ENCODE results near the gene LARGE1.
A peak's percentile ranks its signal among the peaks of the same experiment; 100 is the strongest.

The LARGE1 gene

GRCh38 chr22:33920197-33920540, at the start of gene LARGE1:
TSS of gene LARGE1 (minus strand) at chr22:33920476.
- DNase-seq (ENCODE audit: low spot score) = no peak

- no peak for DNase-seq (ENCODE audit: low spot score)
Observed at GRCh38 chr22:33969045-33969444, 48.8 kb upstream of the LARGE1 start.

GRCh38 chr22:33964121-33964520, 43.8 kb upstream of the LARGE1 start:
- DNase-seq (ENCODE audit: low spot score) = no peak

DNA sequence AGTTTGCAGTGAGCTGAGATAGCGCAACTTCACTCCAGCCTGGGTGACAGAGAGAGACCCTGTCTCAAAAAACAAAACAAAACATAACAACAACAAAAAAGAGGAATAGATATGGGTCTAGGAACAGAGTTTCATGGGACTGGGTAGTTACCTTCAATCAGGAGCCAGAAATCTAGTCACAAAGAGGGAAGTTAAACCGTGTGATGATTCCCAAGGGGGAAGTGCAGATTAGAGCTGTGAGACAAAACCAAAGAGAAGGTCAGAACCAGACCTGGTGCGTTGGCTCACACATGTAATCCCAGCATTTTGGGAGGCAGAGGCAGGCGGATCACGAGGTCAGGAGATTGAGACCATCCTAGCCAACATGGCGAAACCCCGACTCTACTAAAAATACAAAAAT, 42.1 kb upstream of the LARGE1 start:
- DNase-seq (ENCODE audit: low spot score) = no peak

GRCh38 chr22:33958741-33959140, 38.5 kb upstream of the LARGE1 start:
- no peak for DNase-seq (ENCODE audit: low spot score)

DNA sequence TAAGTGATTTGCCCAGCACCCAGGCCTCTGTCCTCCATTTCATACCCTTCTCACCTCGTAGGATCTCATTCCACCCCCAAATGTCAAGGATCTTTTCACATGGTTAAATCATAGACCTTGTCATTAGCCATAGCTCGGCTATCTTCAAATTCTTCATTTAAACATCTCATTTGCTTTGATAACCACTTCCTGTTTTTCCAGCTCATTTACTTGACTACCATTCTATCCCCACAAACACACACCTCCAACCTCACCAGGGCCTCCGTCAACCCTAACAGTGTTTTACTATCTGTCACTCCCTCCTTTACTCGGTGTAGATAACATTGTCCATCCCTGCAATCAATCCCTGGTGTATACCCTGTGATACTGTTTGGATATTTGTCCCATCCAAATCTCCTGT, 36.8 kb upstream of the LARGE1 start:
- no peak for DNase-seq (ENCODE audit: low spot score)

DNA sequence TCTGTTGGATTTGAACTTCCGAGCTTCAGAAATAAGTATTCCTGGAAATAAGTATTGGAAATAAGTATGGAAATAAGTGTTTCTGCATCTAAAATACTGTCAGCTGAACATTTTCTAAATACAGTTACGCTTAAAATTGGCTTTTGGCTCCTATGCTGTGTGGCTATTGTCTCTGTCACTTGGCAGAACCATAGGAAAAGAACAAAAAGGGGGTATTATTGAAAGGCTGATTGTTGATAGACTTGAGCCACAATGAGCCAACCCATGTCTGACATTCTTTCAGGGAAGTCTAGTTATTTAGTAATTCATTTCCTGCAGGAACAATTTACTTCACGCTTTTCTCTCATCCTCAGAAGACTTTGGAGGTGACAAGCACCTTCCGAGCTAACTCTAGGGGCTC, 32.5 kb upstream of the LARGE1 start:
- no peak for DNase-seq (ENCODE audit: low spot score)

GRCh38 chr22:33940741-33941140, 20.5 kb upstream of the LARGE1 start:
- no peak for DNase-seq (ENCODE audit: low spot score)

DNA sequence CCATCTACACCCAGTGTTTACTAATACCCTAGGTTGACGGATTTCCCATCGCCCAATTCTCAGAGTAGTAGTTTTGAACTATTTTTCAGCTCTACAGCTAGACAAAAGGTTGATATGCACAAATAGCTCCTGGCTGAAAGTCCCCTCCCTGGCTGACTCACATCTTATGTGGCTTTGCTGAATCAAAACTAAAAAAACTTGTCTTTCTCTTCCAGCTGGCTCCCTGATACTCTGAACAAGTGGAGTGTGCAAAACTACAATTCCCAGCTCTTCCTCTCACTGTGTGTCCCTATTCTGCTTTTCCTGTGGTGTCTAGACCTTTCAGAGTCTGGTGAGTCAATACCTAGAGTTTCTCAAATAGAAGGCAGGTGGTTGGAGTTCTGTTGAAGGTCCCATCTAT, 12.7 kb upstream of the LARGE1 start:
- DNase-seq (ENCODE audit: low spot score) = no peak

DNA sequence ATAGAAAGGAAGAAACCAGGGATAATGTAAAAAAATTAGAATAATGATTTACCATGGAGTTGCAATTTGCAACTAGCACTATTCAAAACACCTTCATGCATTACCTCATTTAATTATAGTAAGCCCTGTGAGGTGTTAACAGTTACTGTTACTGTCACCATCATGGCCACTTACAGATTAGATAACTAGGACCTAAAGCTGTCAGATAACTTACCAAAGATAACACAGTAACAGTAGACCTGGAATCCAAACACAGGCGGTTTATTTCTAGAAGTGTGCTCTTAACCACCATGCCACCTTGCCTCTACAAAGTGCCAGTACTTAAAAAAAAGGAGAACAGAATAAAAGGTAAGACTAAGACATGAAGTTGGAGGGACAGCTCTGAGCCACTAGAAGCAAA, 11.1 kb upstream of the LARGE1 start:
- DNase-seq (ENCODE audit: low spot score) = no peak

GRCh38 chr22:33927752-33928151, 7.5 kb upstream of the LARGE1 start:
- no peak for DNase-seq (ENCODE audit: low spot score)

DNA sequence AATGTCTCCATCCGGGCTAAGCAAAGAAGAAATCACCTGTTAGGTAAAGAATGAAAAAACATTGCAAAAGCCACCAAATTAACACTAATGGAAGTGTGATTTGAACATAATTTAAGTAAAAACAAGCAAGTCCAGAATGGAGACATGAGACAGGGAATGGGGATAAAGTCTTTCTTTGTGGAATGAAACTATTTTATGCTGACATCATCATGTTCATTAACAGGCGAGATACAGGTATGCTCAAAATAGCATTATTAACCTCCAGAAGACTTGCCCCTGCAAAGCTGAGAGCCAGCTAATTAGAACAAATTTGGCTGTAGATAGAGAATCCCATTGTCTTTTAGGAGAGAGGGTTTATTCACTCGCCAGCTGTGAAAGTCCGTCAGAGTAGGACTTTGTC, 4.9 kb upstream of the LARGE1 start:
- DNase-seq (ENCODE audit: low spot score) = no peak

- DNase-seq (ENCODE audit: low spot score) = peak; percentile 34
Observed at GRCh38 chr22:33923660-33924246, 3.5 kb upstream of the LARGE1 start.

DNA sequence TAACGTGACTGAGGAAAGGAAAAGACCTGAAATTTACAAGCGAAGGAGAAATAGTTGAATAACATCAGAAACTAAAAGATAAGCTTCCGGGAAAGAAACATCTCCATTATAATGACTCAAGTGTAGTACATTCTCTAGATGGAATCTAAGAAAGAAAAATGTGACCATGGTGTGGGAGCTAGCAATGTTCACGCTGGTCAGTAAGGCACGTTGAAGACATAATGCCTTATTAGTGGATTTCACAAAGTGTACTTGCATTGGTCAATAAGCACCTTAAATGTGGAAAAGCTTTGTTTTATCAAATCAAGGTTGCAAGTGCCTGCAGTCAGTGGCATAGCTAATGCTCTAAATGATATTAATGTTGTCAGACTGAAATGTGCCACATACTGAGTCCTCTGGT, 2.8 kb upstream of the LARGE1 start:
- DNase-seq (ENCODE audit: low spot score) = no peak

GRCh38 chr22:33922349-33922681, 2.0 kb upstream of the LARGE1 start:
- DNase-seq (ENCODE audit: low spot score) = no peak

DNA sequence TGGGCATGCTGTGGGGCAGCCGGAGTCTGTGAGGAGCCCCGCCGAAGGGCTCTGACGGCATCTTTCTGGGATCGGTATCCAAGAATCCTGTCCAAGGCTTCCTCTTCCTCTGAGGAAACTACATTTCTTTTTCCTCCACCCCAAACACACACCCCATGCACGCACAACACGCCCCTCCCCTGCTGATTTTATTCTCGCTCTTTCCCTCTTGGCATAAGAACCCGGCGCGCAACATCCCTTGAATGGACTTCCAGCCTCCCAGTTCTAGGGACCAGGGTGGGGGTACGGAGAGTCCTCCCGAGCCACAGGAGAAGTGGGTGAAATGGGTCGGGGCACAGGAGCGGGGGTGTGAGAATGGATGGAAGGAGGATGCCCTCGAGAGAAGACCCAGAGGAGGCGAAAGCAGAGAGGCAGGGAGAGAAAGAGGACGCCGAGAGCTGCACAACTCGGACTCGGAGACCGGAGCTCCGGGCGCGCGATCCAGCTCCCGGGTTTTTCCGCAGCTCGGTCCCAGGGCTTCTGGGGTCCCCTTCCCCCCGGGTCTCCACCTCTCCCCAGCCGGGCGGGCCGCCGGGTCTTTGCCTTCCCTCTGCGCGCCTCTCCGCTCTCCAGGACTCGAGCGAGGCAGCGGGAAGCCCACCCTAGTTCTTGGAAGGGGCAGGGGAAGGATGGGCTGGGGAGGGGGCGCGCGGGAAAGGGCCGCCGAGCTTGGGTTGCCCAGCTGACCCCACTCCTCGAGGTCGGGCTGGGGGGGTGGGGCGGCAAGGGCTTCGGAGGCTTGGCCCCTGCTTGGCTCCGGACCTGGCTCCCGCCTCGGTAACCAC, 1.5 kb upstream of the LARGE1 start:
- DNase-seq (ENCODE audit: low spot score) = no peak

DNA sequence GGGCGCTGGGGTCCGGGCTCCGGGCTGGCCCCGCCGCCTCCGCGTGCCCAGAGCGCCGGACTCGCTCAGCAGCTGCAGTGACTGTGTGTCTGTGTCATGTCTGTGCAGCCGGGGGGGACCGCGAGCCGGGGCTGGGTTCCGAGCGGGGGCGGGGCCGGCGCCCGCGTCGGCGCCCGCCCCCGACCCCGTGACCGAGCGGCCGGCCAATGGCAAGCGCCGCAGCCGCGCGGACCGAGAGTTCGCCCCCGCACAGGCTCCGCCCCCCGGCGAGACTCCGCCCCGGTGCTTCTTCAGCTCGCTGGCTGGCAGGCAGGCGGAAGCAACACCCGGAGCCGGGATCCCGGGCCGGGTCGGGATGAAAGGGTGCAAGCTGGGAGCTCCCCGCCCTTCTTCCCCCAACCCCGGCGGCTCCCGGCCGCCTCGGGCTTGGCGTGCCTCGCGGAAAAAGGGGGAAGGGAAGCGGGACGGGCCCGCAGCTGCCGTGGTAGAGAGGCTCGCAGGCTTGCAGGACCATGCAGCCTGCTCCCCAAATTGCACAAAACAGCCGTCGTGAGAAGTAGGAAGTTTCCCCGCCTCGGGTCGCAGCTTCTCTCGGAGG, 750 bp upstream of the LARGE1 start:
- peak; percentile 86 for DNase-seq (ENCODE audit: low spot score)

DNA sequence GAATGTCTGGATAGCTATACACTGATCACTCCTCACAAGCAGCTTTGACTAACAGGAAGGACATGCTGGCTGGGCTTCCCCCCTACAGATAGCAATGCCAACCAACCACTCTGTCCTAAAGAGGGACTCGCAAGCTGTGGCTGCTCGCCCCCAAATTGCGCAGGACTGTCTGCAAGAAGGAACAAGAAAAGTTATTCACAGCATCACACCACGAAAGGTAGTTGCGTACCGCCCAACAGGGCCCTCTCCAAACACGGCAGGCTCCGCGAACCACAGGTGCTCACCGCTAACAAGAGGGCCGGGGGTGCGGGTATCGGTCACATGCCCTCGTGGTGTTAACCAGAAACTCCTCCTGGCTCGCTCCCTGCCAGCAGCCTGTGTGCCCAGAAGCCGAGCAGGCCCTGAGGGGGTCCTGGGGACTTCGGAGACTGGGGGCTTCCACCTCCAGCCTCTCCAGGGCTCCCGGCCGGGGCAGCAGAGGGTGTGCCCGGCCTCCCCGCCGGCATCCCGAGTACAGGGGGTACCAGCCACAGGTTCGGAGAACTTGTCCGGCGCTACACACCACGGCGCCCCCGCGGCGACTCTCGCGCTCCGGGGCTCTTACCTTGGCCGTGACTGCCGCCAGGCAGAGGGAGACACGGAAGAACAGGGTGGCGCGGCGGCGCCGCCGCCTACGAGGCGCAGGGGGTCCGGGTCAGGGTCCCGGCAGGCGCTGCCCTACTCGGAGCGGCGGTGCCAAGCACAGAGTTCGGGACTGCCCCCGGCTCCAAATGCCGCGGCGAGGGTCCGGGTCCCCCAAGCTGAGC, 682 bp downstream of the LARGE1 start:
- no peak for DNase-seq (ENCODE audit: low spot score)

GRCh38 chr22:33918676-33919365, 1.5 kb downstream of the LARGE1 start:
- DNase-seq (ENCODE audit: low spot score) = no peak

DNA sequence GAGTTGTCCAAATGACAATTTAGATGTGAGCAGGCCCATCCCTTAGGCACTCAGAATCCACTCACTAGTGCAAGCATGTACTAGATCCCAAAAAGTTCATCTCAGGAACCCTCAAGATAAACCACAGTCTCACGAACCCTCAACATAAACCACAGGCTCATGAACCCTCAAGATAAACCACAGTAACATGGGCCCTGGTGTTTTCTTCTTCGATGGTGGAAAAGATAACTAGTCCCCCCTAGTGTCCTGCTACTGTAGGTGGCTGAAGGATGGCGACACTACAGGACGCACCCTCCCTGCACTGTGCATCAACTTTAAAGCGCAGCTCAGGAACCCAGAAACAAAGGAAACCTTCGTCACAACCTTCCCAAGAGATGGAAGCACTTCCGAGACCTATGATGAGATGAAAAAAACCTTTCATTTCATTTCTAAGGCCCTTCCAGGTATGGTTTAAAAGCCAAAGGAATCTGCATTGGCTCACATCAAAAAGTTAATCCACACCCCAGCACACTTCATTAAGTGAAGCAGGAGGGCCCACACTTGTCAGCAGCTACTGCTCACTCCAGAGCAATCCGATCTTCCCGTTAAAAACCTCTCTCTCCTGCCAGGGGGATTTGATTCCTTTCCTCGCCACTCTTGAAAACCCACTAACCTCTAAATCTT, 2.4 kb downstream of the LARGE1 start:
- DNase-seq (ENCODE audit: low spot score) = no peak

- DNase-seq (ENCODE audit: low spot score) = no peak
Observed at GRCh38 chr22:33914699-33915098, 5.6 kb downstream of the LARGE1 start.

- no peak for DNase-seq (ENCODE audit: low spot score)
Observed at GRCh38 chr22:33914131-33914530, 6.1 kb downstream of the LARGE1 start.

All from CD4-positive, alpha-beta T cell treated with Interleukin-2 at 100 ng/mL for 4 hours (primary cell).